ENCODE measurements around the gene ARMH3.

DNA sequence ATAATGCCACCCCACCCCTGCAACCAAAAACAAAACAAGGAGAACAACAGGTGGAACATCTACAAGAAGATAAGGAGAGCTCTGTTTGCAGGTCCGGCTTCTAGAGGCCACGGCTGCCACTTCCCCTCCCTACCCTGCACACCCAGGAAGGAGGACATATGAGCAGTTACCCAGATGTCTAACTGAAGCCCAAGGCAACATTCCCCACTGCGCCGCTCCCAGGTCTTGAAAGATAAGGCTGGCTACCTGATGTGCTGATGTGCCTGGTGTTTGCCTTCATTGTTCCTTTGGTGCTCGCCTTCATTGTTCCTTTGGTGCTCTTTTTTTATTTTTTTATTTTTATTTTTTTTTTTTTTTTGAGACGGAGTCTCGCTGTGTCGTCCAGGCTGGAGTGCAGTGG is 30.2 kb upstream of the ARMH3 start:
- TF ChIP-seq, protein P1, sequence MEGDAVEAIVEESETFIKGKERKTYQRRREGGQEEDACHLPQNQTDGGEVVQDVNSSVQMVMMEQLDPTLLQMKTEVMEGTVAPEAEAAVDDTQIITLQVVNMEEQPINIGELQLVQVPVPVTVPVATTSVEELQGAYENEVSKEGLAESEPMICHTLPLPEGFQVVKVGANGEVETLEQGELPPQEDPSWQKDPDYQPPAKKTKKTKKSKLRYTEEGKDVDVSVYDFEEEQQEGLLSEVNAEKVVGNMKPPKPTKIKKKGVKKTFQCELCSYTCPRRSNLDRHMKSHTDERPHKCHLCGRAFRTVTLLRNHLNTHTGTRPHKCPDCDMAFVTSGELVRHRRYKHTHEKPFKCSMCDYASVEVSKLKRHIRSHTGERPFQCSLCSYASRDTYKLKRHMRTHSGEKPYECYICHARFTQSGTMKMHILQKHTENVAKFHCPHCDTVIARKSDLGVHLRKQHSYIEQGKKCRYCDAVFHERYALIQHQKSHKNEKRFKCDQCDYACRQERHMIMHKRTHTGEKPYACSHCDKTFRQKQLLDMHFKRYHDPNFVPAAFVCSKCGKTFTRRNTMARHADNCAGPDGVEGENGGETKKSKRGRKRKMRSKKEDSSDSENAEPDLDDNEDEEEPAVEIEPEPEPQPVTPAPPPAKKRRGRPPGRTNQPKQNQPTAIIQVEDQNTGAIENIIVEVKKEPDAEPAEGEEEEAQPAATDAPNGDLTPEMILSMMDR (conservative IDR thresholded peaks at IDR 0.05; ENCODE audit: low read length): no peak
- no peak for TF ChIP-seq EZH2phosphoT487 (IDR thresholded peaks at IDR 0.05; ENCODE audit: borderline replicate concordance, low read depth, low read length)
